ENCODE measurements around the gene NAXD.
A peak's percentile ranks its signal among the peaks of the same experiment; 100 is the strongest.

The NAXD gene

GRCh38 chr13:110574161-110574560 lies 41.2 kb upstream of the NAXD start:
- no peak for TF ChIP-seq CTCF (conservative IDR thresholded peaks at IDR 0.05; ENCODE audit: control insufficient read depth, insufficient read depth, low read depth, low read length)
- H3K4me3 ChIP-seq (ENCODE audit: control insufficient read depth, low read depth, low read length): no peak overlapping the region
- no peak for DNase-seq (ENCODE audit: low read depth)

DNA sequence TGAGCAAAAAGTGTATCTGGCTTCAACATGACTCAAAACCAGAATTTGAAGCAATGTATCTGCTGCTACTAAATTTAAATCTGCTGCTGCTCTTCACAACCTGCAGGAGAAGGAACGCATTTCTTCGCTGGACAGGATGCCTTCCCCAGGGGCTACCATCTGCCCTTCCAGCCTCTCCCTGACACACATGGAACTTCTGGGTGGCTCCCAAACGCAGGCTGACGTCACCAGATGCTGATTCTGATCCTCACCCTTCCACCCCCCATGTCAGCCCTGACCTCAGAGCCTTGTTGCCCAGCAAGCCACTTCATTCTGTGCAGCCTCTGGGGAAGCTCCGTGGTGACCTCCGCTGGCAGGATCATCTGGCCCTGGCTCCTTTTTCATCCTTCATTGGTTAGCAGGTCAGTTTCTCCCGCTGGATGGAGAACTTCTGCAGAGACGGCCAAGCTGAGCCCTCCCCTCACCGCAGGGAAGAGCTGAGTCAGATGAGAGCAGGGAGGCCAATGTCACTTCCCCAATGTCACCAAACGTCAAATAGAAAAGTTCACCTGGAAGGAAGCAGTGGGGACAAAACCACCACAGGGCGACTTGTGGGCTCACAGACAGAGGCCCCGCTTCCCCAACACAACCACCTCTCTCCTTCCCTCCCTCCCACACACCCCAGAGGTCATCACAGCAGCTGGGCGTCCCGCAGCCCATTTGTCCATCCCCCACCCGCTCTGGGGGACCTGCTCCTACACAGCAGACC lies 39.8 kb upstream of the NAXD start:
- TF ChIP-seq CTCF (conservative IDR thresholded peaks at IDR 0.05; ENCODE audit: control insufficient read depth, insufficient read depth, low read depth, low read length): no peak
- H3K4me3 ChIP-seq (ENCODE audit: control insufficient read depth, low read depth, low read length): no peak overlapping the region
- DNase-seq (ENCODE audit: low read depth): peak; percentile 83

DNA sequence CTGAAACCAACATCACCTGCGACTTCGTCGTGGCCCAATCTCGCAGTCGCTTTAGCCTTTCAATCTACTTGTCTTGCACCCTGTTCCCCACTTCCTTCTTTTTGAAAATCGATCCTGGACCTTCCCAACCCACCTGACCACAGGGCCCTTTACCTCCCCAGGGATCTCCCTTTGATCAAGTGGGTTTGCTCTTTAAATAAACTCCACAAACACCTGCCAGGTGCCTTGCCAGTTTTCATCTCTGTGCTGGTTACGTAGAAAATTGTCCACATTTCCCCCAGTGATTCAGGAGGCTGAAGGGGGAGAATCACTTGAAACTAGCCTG lies 39.3 kb upstream of the NAXD start:
- TF ChIP-seq CTCF (conservative IDR thresholded peaks at IDR 0.05; ENCODE audit: control insufficient read depth, insufficient read depth, low read depth, low read length): no peak
- no peak for DNase-seq (ENCODE audit: low read depth)

GRCh38 chr13:110576736-110577476 lies 38.4 kb upstream of the NAXD start:
- H3K4me3 ChIP-seq (ENCODE audit: control insufficient read depth, low read depth, low read length): no peak overlapping the region
- DNase-seq (ENCODE audit: low read depth): no peak
- TF ChIP-seq CTCF (conservative IDR thresholded peaks at IDR 0.05; ENCODE audit: control insufficient read depth, insufficient read depth, low read depth, low read length): no peak

More for the DNA sequence above, 39.3 kb upstream of the NAXD start:
- no peak overlapping the region for H3K4me3 ChIP-seq (ENCODE audit: control insufficient read depth, low read depth, low read length)

GRCh38 chr13:110578363-110578762 lies 37.0 kb upstream of the NAXD start:
- no peak for TF ChIP-seq CTCF (conservative IDR thresholded peaks at IDR 0.05; ENCODE audit: control insufficient read depth, insufficient read depth, low read depth, low read length)
- DNase-seq (ENCODE audit: low read depth): peak; percentile 85

GRCh38 chr13:110580800-110581199 lies 34.5 kb upstream of the NAXD start:
- no peak overlapping the region for H3K4me3 ChIP-seq (ENCODE audit: control insufficient read depth, low read depth, low read length)
- no peak for TF ChIP-seq CTCF (conservative IDR thresholded peaks at IDR 0.05; ENCODE audit: control insufficient read depth, insufficient read depth, low read depth, low read length)
- no peak for DNase-seq (ENCODE audit: low read depth)

More at GRCh38 chr13:110578363-110578762, 37.0 kb upstream of the NAXD start:
- H3K4me3 ChIP-seq (ENCODE audit: control insufficient read depth, low read depth, low read length): no peak overlapping the region
